Parathyroid adenoma (tissue), 2 donors: ENCODE results near the gene NUP160.

Experiments
- H2AFZ ChIP-seq: fragments of 300-600 bp; sonication (generic); one replicate; pipeline ENCODE4 v1.7.0; 2017; ENCODE audit warnings: antibody characterized with exemption, mild to moderate bottlenecking
- H3K27ac ChIP-seq: fragments of 300-600 bp; sonication (generic); one replicate; pipeline ENCODE4 v1.7.0; 2017
- H3K27me3 ChIP-seq: fragments of 300-600 bp; sonication (generic); one replicate; pipeline ENCODE4 v1.7.0; 2017; ENCODE audit warnings: low read length; ENCODE audit not compliant: control insufficient read depth, insufficient read depth
- H3K36me3 ChIP-seq: fragments of 300-600 bp; sonication (generic); one replicate; pipeline ENCODE4 v1.7.0; 2017; ENCODE audit warnings: low read length; ENCODE audit not compliant: control insufficient read depth, insufficient read depth
- H3K4me1 ChIP-seq: fragments of 300-600 bp; sonication (generic); one replicate; pipeline ENCODE4 v1.7.0; 2017; ENCODE audit warnings: control low read depth
- H3K4me2 ChIP-seq: fragments of 300-600 bp; sonication (generic); one replicate; pipeline ENCODE4 v1.7.0; 2017; ENCODE audit warnings: low read length
- H3K4me3 ChIP-seq: fragments of 300-600 bp; sonication (generic); one replicate; pipeline ENCODE4 v1.7.0; 2017; ENCODE audit warnings: low read depth, low read length
- H3K79me2 ChIP-seq: fragments of 300-600 bp; sonication (generic); one replicate; pipeline ENCODE4 v1.7.0; 2017; ENCODE audit warnings: control low read depth
- H3K9ac ChIP-seq: fragments of 300-600 bp; sonication (generic); one replicate; pipeline ENCODE4 v1.7.0; 2017; ENCODE audit warnings: mild to moderate bottlenecking
- H3K9me3 ChIP-seq: fragments of 300-600 bp; sonication (generic); one replicate; pipeline ENCODE4 v1.7.0; 2017; ENCODE audit warnings: low read length; ENCODE audit not compliant: control insufficient read depth
- TF ChIP-seq, protein P1 (sequence below): fragments of 300-600 bp; sonication (generic); IDR thresholded peaks from one replicate; pipeline ENCODE4 v1.7.0; 2017; ENCODE audit warnings: antibody characterized with exemption, mild to moderate bottlenecking
- donor health status: primary hyperparathyroidism.

Gene NUP160

GRCh38 chr11:47864901-47865300 is 16.8 kb upstream of the NUP160 start:
- Histone ChIP-seq H2AFZ (no peak overlapping the region), H3K79me2 (no peaks in the 10 kb centered on the region), H3K36me3 (no peaks in the 10 kb centered on the region), H3K4me1 (no peaks in the 10 kb centered on the region), H3K27ac (no peak overlapping the region), H3K4me3 (no peak overlapping the region), H3K9ac (no peak overlapping the region), H3K4me2 (no peak overlapping the region), H3K9me3 (no peaks in the 10 kb centered on the region), H3K27me3 (no peaks in the 10 kb centered on the region)
- TF ChIP-seq, protein P1, sequence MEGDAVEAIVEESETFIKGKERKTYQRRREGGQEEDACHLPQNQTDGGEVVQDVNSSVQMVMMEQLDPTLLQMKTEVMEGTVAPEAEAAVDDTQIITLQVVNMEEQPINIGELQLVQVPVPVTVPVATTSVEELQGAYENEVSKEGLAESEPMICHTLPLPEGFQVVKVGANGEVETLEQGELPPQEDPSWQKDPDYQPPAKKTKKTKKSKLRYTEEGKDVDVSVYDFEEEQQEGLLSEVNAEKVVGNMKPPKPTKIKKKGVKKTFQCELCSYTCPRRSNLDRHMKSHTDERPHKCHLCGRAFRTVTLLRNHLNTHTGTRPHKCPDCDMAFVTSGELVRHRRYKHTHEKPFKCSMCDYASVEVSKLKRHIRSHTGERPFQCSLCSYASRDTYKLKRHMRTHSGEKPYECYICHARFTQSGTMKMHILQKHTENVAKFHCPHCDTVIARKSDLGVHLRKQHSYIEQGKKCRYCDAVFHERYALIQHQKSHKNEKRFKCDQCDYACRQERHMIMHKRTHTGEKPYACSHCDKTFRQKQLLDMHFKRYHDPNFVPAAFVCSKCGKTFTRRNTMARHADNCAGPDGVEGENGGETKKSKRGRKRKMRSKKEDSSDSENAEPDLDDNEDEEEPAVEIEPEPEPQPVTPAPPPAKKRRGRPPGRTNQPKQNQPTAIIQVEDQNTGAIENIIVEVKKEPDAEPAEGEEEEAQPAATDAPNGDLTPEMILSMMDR: no peak

DNA sequence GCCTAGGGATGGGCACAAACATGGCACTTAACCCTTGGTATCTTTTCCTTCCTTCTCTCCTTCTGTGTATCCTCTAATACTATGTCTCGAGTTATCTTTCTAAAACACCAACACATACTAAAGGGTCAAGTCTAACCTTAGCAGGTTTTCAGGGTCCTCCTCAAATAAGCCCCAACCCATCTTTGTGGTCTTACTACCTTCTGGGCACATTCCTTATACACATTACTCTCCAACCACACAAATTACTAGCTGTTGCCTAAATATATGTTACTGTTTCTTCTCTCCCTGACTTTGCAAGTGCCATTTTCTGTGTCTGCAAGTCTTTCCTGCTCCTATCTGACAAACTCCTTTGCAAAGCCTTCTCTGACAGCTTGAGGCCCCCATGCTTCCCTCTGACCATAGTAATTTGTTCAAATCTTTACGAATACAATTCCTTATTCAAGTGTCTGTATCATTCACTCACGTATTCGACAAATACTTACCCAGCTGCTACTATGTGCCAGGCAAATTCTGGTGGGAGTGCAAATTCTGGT is 15.8 kb upstream of the NUP160 start:
- TF ChIP-seq, protein P1: no peak
- H3K4me2 ChIP-seq: no peak overlapping the region
- H3K9me3 ChIP-seq: no peaks in the 10 kb centered on the region
- no peak overlapping the region for H2AFZ ChIP-seq
- no peaks in the 10 kb centered on the region for H3K36me3 ChIP-seq
- H3K4me1 ChIP-seq: no peaks in the 10 kb centered on the region
- no peak overlapping the region for H3K4me3 ChIP-seq
- no peaks in the 10 kb centered on the region for H3K79me2 ChIP-seq
- no peak overlapping the region for H3K27ac ChIP-seq
- H3K9ac ChIP-seq: no peak overlapping the region
- H3K27me3 ChIP-seq: no peaks in the 10 kb centered on the region

DNA sequence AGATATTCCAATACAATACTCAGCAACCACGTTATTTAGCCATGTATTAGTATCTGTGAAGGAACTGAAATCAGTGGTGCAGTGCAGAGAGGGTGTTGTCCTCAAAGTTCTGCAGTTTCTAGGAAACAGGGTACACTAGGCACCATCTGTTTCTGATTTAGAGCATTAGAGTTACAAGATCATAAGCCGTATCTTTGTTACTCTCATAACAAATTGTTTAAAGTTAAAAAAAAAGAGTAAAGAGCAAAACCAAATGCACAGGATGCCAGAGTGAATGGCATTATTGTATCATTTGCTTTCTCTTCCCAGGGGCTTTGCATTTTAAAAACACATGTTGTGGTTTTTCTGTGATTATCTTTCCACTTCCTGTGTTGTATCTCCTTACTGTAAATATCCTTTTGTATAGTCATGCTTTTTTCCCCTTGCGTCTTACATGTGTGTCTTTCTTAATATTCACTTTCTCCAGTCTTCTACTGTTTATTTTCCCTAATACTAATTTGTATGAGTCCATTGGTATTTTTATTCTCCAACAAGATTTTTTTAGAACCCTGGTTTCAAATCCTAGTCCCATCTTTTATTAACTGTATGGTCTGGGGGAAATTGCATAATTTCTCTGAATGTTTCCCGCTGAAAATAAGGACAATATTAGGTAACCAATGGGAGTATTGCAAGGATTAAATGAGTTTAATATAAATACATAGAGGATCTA is 15.2 kb upstream of the NUP160 start:
- Histone ChIP-seq H3K9me3 (no peaks in the 10 kb centered on the region), H3K4me3 (no peak overlapping the region), H3K4me2 (no peak overlapping the region), H3K9ac (no peak overlapping the region), H3K79me2 (no peaks in the 10 kb centered on the region), H2AFZ (no peak overlapping the region), H3K36me3 (no peaks in the 10 kb centered on the region), H3K4me1 (no peaks in the 10 kb centered on the region), H3K27me3 (no peaks in the 10 kb centered on the region), H3K27ac (no peak overlapping the region)
- TF ChIP-seq, protein P1: no peak

GRCh38 chr11:47861728-47862127 is 13.6 kb upstream of the NUP160 start:
- Histone ChIP-seq H3K4me3 (no peak overlapping the region), H2AFZ (no peak overlapping the region), H3K27me3 (no peaks in the 10 kb centered on the region), H3K4me1 (no peaks in the 10 kb centered on the region), H3K36me3 (no peaks in the 10 kb centered on the region), H3K9me3 (no peaks in the 10 kb centered on the region), H3K79me2 (no peaks in the 10 kb centered on the region), H3K27ac (no peak overlapping the region), H3K4me2 (no peak overlapping the region), H3K9ac (no peak overlapping the region)
- TF ChIP-seq, protein P1: no peak

DNA sequence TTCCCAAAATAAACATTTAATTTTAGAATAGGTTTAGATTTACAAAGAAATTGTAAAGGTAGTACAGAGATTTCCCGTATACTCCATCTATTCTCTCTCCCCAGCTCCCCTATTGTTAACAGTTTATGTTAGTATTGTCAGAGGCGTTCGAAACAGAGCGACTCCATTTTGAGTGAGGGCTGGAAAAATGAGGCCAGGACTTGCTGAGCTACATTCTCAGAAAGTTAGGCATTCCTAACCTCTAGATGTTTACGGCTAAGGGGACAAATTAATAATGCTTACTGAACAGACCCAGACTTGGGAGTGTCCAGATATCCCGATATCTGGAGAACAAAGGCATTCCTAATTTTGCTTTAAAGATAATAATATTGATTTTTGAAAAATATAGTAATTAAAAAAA is 12.4 kb upstream of the NUP160 start:
- TF ChIP-seq, protein P1: no peak
- Histone ChIP-seq H3K4me2 (no peak overlapping the region), H3K36me3 (no peaks in the 10 kb centered on the region), H3K4me1 (no peaks in the 10 kb centered on the region), H3K9me3 (no peaks in the 10 kb centered on the region), H3K9ac (no peak overlapping the region), H2AFZ (no peak overlapping the region), H3K27me3 (no peaks in the 10 kb centered on the region), H3K4me3 (no peak overlapping the region), H3K79me2 (no peaks in the 10 kb centered on the region), H3K27ac (no peak overlapping the region)
